ENCODE data around the gene FSHR.

DNA sequence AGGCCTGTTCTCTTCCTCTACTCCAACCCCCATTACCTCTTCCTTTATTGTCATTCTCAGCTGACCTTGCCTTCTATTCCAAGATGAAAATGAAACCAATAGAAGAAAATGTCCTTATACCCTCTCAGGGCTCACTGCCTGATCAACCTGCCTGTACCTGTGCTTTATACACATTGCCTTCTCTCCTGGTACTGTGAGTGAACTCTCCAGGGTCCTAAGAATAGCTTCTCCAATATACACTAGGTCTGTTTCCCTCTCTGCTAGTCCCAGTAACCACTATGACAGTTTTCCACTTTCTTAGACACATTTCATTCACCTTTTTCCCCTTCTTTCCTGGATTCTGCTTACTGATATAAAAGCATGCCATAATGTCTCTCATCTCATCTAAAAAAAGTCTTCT is 85.7 kb downstream of the FSHR start:
- TF ChIP-seq, protein P1, sequence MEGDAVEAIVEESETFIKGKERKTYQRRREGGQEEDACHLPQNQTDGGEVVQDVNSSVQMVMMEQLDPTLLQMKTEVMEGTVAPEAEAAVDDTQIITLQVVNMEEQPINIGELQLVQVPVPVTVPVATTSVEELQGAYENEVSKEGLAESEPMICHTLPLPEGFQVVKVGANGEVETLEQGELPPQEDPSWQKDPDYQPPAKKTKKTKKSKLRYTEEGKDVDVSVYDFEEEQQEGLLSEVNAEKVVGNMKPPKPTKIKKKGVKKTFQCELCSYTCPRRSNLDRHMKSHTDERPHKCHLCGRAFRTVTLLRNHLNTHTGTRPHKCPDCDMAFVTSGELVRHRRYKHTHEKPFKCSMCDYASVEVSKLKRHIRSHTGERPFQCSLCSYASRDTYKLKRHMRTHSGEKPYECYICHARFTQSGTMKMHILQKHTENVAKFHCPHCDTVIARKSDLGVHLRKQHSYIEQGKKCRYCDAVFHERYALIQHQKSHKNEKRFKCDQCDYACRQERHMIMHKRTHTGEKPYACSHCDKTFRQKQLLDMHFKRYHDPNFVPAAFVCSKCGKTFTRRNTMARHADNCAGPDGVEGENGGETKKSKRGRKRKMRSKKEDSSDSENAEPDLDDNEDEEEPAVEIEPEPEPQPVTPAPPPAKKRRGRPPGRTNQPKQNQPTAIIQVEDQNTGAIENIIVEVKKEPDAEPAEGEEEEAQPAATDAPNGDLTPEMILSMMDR (IDR thresholded peaks at IDR 0.05): no peak
- TF ChIP-seq POLR2A (IDR thresholded peaks at IDR 0.05): no peak

Data from lower leg skin (tissue), 3 donors.